ENCODE measurements around the gene BPIFA3.

The BPIFA3 gene

DNA sequence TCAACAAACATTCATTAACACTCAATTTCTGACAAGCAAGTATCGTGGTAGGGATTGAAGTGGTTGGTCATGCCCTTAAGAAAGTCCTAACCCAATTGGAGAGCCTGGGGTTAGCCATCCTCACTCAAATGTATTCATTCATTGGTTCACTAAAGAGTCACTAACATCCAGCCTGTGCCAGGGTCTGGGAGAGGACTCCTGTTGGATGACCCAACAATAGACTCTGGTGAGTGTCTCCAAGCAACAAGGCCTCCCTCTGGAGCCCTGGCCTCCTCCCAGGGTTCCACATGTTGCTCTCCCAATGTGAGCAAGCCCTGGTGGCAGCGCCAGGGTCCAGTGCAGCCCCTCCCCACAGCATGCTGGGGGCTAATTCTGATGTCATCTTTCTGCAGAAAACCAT, at the start of gene BPIFA3:
Gene BPIFA3 (plus strand): TSS at position 301 of the 400 bp plus-strand sequence. CDS start 185 bp downstream, outside the sequence.
- no peak within 1 kb of the TSS for H3K4me2 ChIP-seq (ENCODE audit: low read length)
- H3K27ac ChIP-seq: no peak within 1 kb of the TSS
- TF ChIP-seq, protein P1, sequence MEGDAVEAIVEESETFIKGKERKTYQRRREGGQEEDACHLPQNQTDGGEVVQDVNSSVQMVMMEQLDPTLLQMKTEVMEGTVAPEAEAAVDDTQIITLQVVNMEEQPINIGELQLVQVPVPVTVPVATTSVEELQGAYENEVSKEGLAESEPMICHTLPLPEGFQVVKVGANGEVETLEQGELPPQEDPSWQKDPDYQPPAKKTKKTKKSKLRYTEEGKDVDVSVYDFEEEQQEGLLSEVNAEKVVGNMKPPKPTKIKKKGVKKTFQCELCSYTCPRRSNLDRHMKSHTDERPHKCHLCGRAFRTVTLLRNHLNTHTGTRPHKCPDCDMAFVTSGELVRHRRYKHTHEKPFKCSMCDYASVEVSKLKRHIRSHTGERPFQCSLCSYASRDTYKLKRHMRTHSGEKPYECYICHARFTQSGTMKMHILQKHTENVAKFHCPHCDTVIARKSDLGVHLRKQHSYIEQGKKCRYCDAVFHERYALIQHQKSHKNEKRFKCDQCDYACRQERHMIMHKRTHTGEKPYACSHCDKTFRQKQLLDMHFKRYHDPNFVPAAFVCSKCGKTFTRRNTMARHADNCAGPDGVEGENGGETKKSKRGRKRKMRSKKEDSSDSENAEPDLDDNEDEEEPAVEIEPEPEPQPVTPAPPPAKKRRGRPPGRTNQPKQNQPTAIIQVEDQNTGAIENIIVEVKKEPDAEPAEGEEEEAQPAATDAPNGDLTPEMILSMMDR (IDR thresholded peaks at IDR 0.05): no peak
- H3K9me3 ChIP-seq (ENCODE audit: control insufficient read depth, low read length): no peaks in the 10 kb centered on the region
- H2AFZ ChIP-seq: no peak within 1 kb of the TSS
- H3K36me3 ChIP-seq (ENCODE audit: control insufficient read depth, insufficient read depth, low read length): no peaks in the 10 kb centered on the region
- no peaks in the 10 kb centered on the region for H3K4me1 ChIP-seq
- H3K79me2 ChIP-seq: no peaks in the 10 kb centered on the region
- no peaks in the 10 kb centered on the region for H3K27me3 ChIP-seq (ENCODE audit: control insufficient read depth, insufficient read depth, low read length)
- no peak within 1 kb of the TSS for H3K9ac ChIP-seq
- H3K4me3 ChIP-seq (ENCODE audit: low read depth, low read length): no peak within 1 kb of the TSS

DNA sequence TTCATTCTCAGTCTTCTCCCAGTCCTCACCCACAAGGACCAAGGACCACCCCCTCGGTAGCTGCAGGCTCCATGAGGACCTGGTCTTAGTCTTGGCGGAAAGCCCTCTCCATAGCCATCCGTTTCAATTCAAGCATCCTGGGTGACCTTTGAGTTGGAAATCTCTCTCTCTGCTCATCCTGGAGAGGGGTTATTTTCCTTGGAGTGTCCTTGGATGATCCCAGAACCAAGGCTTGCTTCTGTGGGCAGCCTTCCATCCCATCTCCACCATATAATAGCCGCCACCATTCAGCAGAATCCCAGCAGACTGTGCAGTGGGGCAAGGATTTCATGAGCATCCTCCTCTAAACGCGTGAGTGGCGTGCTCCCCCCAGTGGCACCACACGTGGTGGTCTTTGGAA, 49.3 kb upstream of the BPIFA3 start, which contains the start of gene BPIFA2:
Gene BPIFA2 (plus strand): TSS at position 301 of the 400 bp plus-strand sequence. CDS start 987 bp downstream, outside the sequence.
- TF ChIP-seq, protein P1 (IDR thresholded peaks at IDR 0.05): no peak
- Histone ChIP-seq H3K9me3 (ENCODE audit: control insufficient read depth, low read length) (no peaks in the 10 kb centered on the region), H2AFZ (no peak within 1 kb of the TSS), H3K4me1 (no peaks in the 10 kb centered on the region), H3K27me3 (ENCODE audit: control insufficient read depth, insufficient read depth, low read length) (no peaks in the 10 kb centered on the region), H3K79me2 (no peaks in the 10 kb centered on the region), H3K9ac (no peak within 1 kb of the TSS), H3K4me2 (ENCODE audit: low read length) (no peak within 1 kb of the TSS), H3K36me3 (ENCODE audit: control insufficient read depth, insufficient read depth, low read length) (no peaks in the 10 kb centered on the region), H3K4me3 (ENCODE audit: low read depth, low read length) (no peak within 1 kb of the TSS), H3K27ac (no peak within 1 kb of the TSS)

DNA sequence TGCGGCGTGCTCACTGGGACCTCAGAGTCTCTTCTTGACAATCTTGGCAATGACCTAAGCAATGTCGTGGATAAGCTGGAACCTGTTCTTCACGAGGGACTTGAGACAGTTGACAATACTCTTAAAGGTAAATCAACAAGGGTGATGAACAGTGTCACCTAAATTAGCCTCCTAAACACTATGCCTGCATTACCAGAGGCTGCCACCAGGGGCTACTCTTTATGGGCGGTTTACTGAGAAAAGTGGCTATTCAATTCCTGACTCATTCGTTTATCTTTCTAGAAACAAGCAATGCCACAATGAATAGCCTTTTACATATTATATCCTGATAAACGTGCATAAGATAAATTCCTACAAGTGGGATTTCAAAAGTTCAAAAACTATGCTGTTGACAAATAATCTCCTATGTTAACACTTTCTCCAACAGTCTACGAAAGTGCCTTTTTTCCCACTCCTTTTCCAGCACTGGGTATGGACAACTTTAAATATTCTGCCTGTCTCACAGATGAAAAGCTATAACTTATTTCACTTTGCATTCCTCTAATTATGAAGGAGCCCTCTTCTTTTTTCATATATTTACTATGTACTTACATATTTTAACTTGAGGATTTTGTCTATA, 47.9 kb upstream of the BPIFA3 start:
- H3K4me3 ChIP-seq (ENCODE audit: low read depth, low read length): no peak overlapping the region
- no peaks in the 10 kb centered on the region for H3K9me3 ChIP-seq (ENCODE audit: control insufficient read depth, low read length)
- H3K27me3 ChIP-seq (ENCODE audit: control insufficient read depth, insufficient read depth, low read length): no peaks in the 10 kb centered on the region
- no peak overlapping the region for H2AFZ ChIP-seq
- H3K4me1 ChIP-seq: no peaks in the 10 kb centered on the region
- no peak overlapping the region for H3K9ac ChIP-seq
- H3K4me2 ChIP-seq (ENCODE audit: low read length): no peak overlapping the region
- no peaks in the 10 kb centered on the region for H3K36me3 ChIP-seq (ENCODE audit: control insufficient read depth, insufficient read depth, low read length)
- no peak overlapping the region for H3K27ac ChIP-seq
- H3K79me2 ChIP-seq: no peaks in the 10 kb centered on the region
- TF ChIP-seq, protein P1 (IDR thresholded peaks at IDR 0.05): peak; percentile 25

DNA sequence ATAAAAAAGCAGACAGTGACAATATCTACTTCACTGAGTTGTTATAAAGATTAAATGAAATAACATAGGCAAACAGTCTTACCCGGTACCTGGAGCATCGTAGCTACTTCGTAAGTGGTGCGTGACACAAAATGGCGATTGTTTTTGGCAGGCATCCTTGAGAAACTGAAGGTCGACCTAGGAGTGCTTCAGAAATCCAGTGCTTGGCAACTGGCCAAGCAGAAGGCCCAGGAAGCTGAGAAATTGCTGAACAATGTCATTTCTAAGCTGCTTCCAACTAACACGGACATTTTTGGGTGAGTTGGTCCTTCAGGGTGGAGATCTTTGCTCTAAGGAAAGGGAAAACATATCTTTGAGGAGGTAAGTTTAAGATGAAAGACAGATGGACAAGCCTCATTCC, 44.4 kb upstream of the BPIFA3 start:
- no peaks in the 10 kb centered on the region for H3K79me2 ChIP-seq
- no peak overlapping the region for H3K4me3 ChIP-seq (ENCODE audit: low read depth, low read length)
- H3K9ac ChIP-seq: no peak overlapping the region
- H3K4me2 ChIP-seq (ENCODE audit: low read length): peak overlapping the region; percentile 32
- H3K36me3 ChIP-seq (ENCODE audit: control insufficient read depth, insufficient read depth, low read length): no peaks in the 10 kb centered on the region
- peak overlapping the region; percentile 29 for H2AFZ ChIP-seq
- H3K27me3 ChIP-seq (ENCODE audit: control insufficient read depth, insufficient read depth, low read length): no peaks in the 10 kb centered on the region
- TF ChIP-seq, protein P1 (IDR thresholded peaks at IDR 0.05): no peak
- no peaks in the 10 kb centered on the region for H3K9me3 ChIP-seq (ENCODE audit: control insufficient read depth, low read length)
- no peaks in the 10 kb centered on the region for H3K4me1 ChIP-seq
- no peak overlapping the region for H3K27ac ChIP-seq

DNA sequence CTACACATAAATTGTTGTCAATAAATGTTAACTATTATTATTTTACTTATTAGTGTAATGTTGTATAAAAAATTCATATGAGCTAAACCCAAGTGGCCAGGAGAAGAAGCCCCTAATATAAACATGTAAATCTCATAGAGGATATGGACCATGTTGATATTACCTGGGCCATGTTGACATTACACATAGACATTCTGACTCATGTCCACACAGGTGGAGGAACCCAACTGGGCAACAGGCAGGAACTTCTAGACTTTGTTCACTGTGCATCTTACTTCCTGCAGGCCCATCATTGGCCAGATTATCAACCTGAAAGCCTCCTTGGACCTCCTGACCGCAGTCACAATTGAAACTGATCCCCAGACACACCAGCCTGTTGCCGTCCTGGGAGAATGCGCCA, 42.0 kb upstream of the BPIFA3 start:
- H3K27me3 ChIP-seq (ENCODE audit: control insufficient read depth, insufficient read depth, low read length): no peaks in the 10 kb centered on the region
- no peak overlapping the region for H3K4me3 ChIP-seq (ENCODE audit: low read depth, low read length)
- no peak overlapping the region for H2AFZ ChIP-seq
- no peak overlapping the region for H3K4me2 ChIP-seq (ENCODE audit: low read length)
- TF ChIP-seq, protein P1 (IDR thresholded peaks at IDR 0.05): no peak
- H3K9ac ChIP-seq: no peak overlapping the region
- no peaks in the 10 kb centered on the region for H3K9me3 ChIP-seq (ENCODE audit: control insufficient read depth, low read length)
- no peaks in the 10 kb centered on the region for H3K36me3 ChIP-seq (ENCODE audit: control insufficient read depth, insufficient read depth, low read length)
- H3K4me1 ChIP-seq: no peaks in the 10 kb centered on the region
- no peaks in the 10 kb centered on the region for H3K79me2 ChIP-seq
- no peak overlapping the region for H3K27ac ChIP-seq
